ENCODE measurements around the gene CLN5.

DNA sequence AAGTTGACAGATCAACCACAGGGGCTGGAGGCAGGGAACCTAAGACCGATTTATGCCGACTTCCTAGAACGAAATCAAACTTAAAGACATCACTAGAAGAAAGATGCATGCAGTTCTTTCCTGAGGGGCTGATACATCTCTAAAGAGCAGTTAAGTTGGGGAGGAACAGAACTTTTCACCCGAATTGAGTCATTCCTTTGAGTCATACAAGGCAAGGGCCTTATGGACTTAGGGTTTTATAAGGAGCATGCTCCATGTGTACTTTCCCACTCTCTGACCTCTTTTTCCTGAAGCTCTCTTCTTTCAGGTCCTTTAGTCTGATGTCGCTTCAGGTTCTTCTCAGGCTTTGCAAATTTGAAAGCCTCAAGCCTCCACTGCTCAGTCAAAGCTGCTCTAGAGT, 43.0 kb downstream of the CLN5 start:
- TF ChIP-seq YY1 (IDR thresholded peaks at IDR 0.05; ENCODE audit: insufficient read depth, insufficient read length) (no peak), SUZ12 (IDR thresholded peaks at IDR 0.05; ENCODE audit: extremely low read depth, insufficient read depth, insufficient read length) (no peak)

Data from NT2/D1 (cell line).